Stimulated activated CD4-positive, alpha-beta T cell treated with anti-CD3 and anti-CD28 coated beads, Interleukin-1b, Interleukin-23, amount 100 ng/mL, for 4 hours (primary cell): ENCODE data around the gene DPAGT1.
"Not testable (repeated sequence)": the region's sequence is repeated elsewhere in the genome, so short reads cannot be mapped to it uniquely, and the experiment has no call there.

Experiments
- DNase-seq, 2 donors: peaks; one replicate each; pipeline ENCODE4 v3.0.0-alpha.2; 2020; ENCODE audit warnings: low read depth in 2 of 2

DPAGT1 gene

GRCh38 chr11:119101759-119102423 lies at the start of gene DPAGT1:
Gene DPAGT1 (minus strand): TSS chr11:119101853. CDS start chr11:119101655, 198 bp downstream.
- peak; percentile 72 to 73 for DNase-seq

- DNase-seq: no peak
Observed at GRCh38 chr11:119149786-119150275, 48.2 kb upstream of the DPAGT1 start.

GRCh38 chr11:119149018-119149785 lies 47.5 kb upstream of the DPAGT1 start, which contains the start of gene ABCG4:
Gene ABCG4 (plus strand): TSS chr11:119149052. CDS start chr11:119149966, 914 bp downstream.
- DNase-seq: peak; percentile 10 to 39

- DNase-seq: no peak
Observed at GRCh38 chr11:119148720-119149017, 47.0 kb upstream of the DPAGT1 start.

- DNase-seq: no peak
Observed at GRCh38 chr11:119147604-119148333, 46.1 kb upstream of the DPAGT1 start.

- no peak for DNase-seq
Observed at GRCh38 chr11:119145551-119145950, 43.9 kb upstream of the DPAGT1 start.

GRCh38 chr11:119144825-119145486 lies 43.3 kb upstream of the DPAGT1 start:
- DNase-seq: no peak

GRCh38 chr11:119139276-119139675 lies 37.6 kb upstream of the DPAGT1 start:
- not testable (repeated sequence) for DNase-seq

- DNase-seq: no peak
Observed at GRCh38 chr11:119134389-119134978, 32.8 kb upstream of the DPAGT1 start.

GRCh38 chr11:119130662-119131061 lies 29.0 kb upstream of the DPAGT1 start:
- DNase-seq: no peak

GRCh38 chr11:119126675-119127268 lies 25.1 kb upstream of the DPAGT1 start:
- no peak for DNase-seq

- no peak for DNase-seq
Observed at GRCh38 chr11:119125821-119126220, 24.2 kb upstream of the DPAGT1 start.

- DNase-seq: no peak
Observed at GRCh38 chr11:119121811-119122124, 20.1 kb upstream of the DPAGT1 start.

GRCh38 chr11:119121008-119121810 lies 19.6 kb upstream of the DPAGT1 start, which contains the start of gene HINFP:
Gene HINFP (plus strand): TSS chr11:119121580. CDS start chr11:119126945, 5,365 bp downstream.
- peak; percentile 99 for DNase-seq

GRCh38 chr11:119120639-119121007 lies 19.0 kb upstream of the DPAGT1 start:
- no peak for DNase-seq

- no peak for DNase-seq
Observed at GRCh38 chr11:119118946-119119345, 17.3 kb upstream of the DPAGT1 start.

- no peak for DNase-seq
Observed at GRCh38 chr11:119118227-119118626, 16.6 kb upstream of the DPAGT1 start.

- no peak for DNase-seq
Observed at GRCh38 chr11:119117004-119117706, 15.5 kb upstream of the DPAGT1 start.

- DNase-seq: no peak
Observed at GRCh38 chr11:119116601-119117000, 14.9 kb upstream of the DPAGT1 start.

GRCh38 chr11:119116235-119116594 lies 14.6 kb upstream of the DPAGT1 start:
- no peak for DNase-seq
